ENCODE data around the gene MUS81.

DNA sequence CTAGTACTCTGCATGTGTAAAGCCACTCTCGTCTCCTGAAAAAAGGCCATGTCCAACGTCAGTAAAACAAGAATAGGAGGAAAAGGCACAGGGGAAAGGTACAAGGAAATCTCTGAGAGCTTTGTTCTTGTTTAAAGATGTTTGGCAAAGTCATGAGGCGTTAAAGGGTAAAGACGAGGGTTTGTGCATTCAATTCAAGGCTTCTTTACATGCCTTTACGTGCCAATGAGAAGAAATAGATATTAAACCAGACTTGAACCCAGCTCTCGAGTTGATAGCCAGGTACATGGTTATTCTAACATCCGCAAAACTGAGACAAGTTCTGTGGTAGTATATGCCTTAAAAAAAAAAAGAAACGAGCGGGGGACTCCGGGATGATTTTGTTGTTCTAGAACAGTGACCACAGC is 1.5 kb upstream of the MUS81 start:
- TF ChIP-seq, protein P1, sequence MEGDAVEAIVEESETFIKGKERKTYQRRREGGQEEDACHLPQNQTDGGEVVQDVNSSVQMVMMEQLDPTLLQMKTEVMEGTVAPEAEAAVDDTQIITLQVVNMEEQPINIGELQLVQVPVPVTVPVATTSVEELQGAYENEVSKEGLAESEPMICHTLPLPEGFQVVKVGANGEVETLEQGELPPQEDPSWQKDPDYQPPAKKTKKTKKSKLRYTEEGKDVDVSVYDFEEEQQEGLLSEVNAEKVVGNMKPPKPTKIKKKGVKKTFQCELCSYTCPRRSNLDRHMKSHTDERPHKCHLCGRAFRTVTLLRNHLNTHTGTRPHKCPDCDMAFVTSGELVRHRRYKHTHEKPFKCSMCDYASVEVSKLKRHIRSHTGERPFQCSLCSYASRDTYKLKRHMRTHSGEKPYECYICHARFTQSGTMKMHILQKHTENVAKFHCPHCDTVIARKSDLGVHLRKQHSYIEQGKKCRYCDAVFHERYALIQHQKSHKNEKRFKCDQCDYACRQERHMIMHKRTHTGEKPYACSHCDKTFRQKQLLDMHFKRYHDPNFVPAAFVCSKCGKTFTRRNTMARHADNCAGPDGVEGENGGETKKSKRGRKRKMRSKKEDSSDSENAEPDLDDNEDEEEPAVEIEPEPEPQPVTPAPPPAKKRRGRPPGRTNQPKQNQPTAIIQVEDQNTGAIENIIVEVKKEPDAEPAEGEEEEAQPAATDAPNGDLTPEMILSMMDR (conservative IDR thresholded peaks at IDR 0.05; ENCODE audit: low read depth, low read length) = no peak
- TF ChIP-seq, protein P2, sequence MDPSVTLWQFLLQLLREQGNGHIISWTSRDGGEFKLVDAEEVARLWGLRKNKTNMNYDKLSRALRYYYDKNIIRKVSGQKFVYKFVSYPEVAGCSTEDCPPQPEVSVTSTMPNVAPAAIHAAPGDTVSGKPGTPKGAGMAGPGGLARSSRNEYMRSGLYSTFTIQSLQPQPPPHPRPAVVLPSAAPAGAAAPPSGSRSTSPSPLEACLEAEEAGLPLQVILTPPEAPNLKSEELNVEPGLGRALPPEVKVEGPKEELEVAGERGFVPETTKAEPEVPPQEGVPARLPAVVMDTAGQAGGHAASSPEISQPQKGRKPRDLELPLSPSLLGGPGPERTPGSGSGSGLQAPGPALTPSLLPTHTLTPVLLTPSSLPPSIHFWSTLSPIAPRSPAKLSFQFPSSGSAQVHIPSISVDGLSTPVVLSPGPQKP (IDR thresholded peaks at IDR 0.05; ENCODE audit: borderline replicate concordance, low read depth, low read length) = no peak
- TF ChIP-seq POLR2A (IDR thresholded peaks at IDR 0.05; ENCODE audit: low read depth, low read length) (no peak), RFX5 (IDR thresholded peaks at IDR 0.05; ENCODE audit: low read depth, low read length) (no peak), MAFK (IDR thresholded peaks at IDR 0.05; ENCODE audit: low read depth, low read length) (no peak), CEBPB (IDR thresholded peaks at IDR 0.05; ENCODE audit: low read depth, low read length) (no peak), CHD1 (IDR thresholded peaks at IDR 0.05; ENCODE audit: low read depth, low read length) (no peak), MXI1 (IDR thresholded peaks at IDR 0.05; ENCODE audit: borderline replicate concordance, low read depth, low read length) (no peak), NFE2L2 (IDR thresholded peaks at IDR 0.05; ENCODE audit: low read depth, low read length) (no peak)

Measured in IMR-90 (cell line).